PFSK-1 (cell line): ENCODE data around the gene TCF7.

Experiments used
- FOXP2 ChIP-seq: optimal IDR thresholded peaks from 2 replicates; pipeline ENCODE3; 2011; ENCODE audit warnings: borderline replicate concordance, control low read depth, inconsistent platforms; ENCODE audit not compliant: insufficient read depth; ENCODE audit errors: extremely low read length, extremely low read depth
- POLR2AphosphoS5 ChIP-seq: IDR thresholded peaks from 2 replicates; pipeline ENCODE4 v1.6.1; 2012; ENCODE audit warnings: low read depth, mild to moderate bottlenecking, control low read depth, low read length, moderate library complexity
- SIN3A ChIP-seq: IDR thresholded peaks from 2 replicates; pipeline ENCODE4 v1.6.1; 2012; ENCODE audit warnings: mild to moderate bottlenecking, low read length, moderate library complexity, borderline replicate concordance; ENCODE audit not compliant: insufficient read depth
- TAF1 ChIP-seq: IDR thresholded peaks from 2 replicates; pipeline ENCODE4 v1.6.1; 2012; ENCODE audit warnings: low read length, control low read depth, borderline replicate concordance; ENCODE audit not compliant: insufficient read depth
- TF ChIP-seq, protein P1 (sequence below), 2 experiments: IDR thresholded peaks; 2 replicates each; pipeline versions ENCODE4 v1.6.1 to v1.8.0; 2011 to 2012; ENCODE audit warnings: low read depth in 2 of 2, low read length in 2 of 2, control low read depth in 1 of 2, inconsistent platforms in 1 of 2, mild to moderate bottlenecking in 1 of 2, moderate library complexity in 1 of 2; ENCODE audit not compliant: insufficient read depth in 1 of 2

DNA sequence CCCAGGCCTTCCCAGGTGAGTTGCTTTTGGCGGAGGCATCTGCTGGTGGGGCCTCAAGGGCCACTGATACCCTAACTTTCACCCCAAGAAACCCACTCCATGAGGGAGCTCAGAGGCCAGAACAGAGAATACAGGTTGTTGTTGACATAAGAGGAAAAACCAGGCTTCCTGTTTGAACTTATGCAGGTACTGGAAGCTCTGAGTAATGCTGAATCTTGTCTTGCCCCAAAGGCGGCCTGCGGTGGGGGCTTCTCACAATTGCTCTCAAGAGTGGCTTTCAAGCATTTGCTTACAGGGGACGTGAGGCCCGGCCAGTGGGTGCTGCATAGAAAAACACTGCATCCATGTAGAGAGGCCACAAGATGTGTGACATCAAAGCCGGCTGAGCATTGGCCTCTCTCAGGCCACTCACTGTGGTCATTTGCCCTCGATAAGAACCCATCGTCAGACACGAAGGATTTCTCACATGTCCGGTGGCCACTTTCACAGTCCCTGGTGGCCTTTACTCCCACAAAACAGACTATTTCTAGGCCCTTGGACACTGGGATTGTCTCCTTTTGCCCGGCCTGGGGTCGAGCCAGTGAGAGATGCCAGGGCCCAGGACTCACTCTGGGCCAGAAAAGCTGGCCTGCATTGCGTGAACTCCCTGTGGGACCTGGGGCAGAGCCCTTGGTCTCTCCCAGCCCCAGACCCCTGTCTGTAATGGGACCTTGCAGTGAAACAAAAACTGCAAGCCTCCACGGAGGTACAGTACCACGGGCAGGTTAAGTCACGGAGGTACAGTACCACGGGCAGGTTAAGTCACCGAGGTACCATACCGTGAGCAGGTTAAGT, 34.5 kb upstream of the TCF7 start:
- TF ChIP-seq POLR2AphosphoS5 (no peak), TAF1 (no peak), FOXP2 (no peak), SIN3A (no peak)
- TF ChIP-seq, protein P1, sequence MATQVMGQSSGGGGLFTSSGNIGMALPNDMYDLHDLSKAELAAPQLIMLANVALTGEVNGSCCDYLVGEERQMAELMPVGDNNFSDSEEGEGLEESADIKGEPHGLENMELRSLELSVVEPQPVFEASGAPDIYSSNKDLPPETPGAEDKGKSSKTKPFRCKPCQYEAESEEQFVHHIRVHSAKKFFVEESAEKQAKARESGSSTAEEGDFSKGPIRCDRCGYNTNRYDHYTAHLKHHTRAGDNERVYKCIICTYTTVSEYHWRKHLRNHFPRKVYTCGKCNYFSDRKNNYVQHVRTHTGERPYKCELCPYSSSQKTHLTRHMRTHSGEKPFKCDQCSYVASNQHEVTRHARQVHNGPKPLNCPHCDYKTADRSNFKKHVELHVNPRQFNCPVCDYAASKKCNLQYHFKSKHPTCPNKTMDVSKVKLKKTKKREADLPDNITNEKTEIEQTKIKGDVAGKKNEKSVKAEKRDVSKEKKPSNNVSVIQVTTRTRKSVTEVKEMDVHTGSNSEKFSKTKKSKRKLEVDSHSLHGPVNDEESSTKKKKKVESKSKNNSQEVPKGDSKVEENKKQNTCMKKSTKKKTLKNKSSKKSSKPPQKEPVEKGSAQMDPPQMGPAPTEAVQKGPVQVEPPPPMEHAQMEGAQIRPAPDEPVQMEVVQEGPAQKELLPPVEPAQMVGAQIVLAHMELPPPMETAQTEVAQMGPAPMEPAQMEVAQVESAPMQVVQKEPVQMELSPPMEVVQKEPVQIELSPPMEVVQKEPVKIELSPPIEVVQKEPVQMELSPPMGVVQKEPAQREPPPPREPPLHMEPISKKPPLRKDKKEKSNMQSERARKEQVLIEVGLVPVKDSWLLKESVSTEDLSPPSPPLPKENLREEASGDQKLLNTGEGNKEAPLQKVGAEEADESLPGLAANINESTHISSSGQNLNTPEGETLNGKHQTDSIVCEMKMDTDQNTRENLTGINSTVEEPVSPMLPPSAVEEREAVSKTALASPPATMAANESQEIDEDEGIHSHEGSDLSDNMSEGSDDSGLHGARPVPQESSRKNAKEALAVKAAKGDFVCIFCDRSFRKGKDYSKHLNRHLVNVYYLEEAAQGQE (IDR thresholded peaks at IDR 0.05; ENCODE audit: insufficient read depth in 1 of 2, low read depth in 2 of 2, low read length in 2 of 2), result no peak
